IPS-15b (cell line): ENCODE data around the gene IVD.

Experiments used
- H3K27me3 ChIP-seq: one replicate; pipeline ENCODE4 v1.6.1; 2013; ENCODE audit warnings: low read length; ENCODE audit not compliant: control insufficient read depth, insufficient read depth
- H3K36me3 ChIP-seq: one replicate; pipeline ENCODE4 v1.6.1; 2013; ENCODE audit warnings: low read length; ENCODE audit not compliant: control insufficient read depth, insufficient read depth
- H3K4me1 ChIP-seq: one replicate; pipeline ENCODE4 v1.6.1; 2013; ENCODE audit warnings: mild to moderate bottlenecking, low read length; ENCODE audit not compliant: control insufficient read depth, insufficient read depth
- H3K4me3 ChIP-seq: one replicate; pipeline ENCODE4 v1.5.1; 2013; ENCODE audit warnings: low read depth, low read length
- H3K9ac ChIP-seq: one replicate; pipeline ENCODE4 v1.6.1; 2013; ENCODE audit warnings: low read depth, mild to moderate bottlenecking, low read length
- H3K9me3 ChIP-seq: one replicate; pipeline ENCODE4 v1.6.1; 2013; ENCODE audit warnings: mild to moderate bottlenecking, low read length; ENCODE audit not compliant: control insufficient read depth, insufficient read depth

IVD gene

GRCh38 chr15:40399370-40399769 lies 6.2 kb upstream of the IVD start:
- no peaks in the 10 kb centered on the region for H3K27me3 ChIP-seq
- no peaks in the 10 kb centered on the region for H3K4me1 ChIP-seq
- no peaks in the 10 kb centered on the region for H3K9me3 ChIP-seq
- H3K4me3 ChIP-seq, result no peak overlapping the region
- H3K9ac ChIP-seq, result no peak overlapping the region
- H3K36me3 ChIP-seq, result no peaks in the 10 kb centered on the region

- H3K27me3 ChIP-seq, result no peaks in the 10 kb centered on the region
- H3K9ac ChIP-seq, result no peak overlapping the region
- H3K4me3 ChIP-seq, result no peak overlapping the region
- H3K4me1 ChIP-seq, result no peaks in the 10 kb centered on the region
- peaks cover 40% of the 10 kb centered on the region for H3K36me3 ChIP-seq
- H3K9me3 ChIP-seq, result no peaks in the 10 kb centered on the region
Measured at GRCh38 chr15:40407330-40407990, 1.9 kb downstream of the IVD start.

GRCh38 chr15:40409366-40409765 lies 3.8 kb downstream of the IVD start:
- no peak overlapping the region for H3K9ac ChIP-seq
- H3K4me3 ChIP-seq, result no peak overlapping the region
- H3K27me3 ChIP-seq, result no peaks in the 10 kb centered on the region
- H3K36me3 ChIP-seq, result peaks cover 48% of the 10 kb centered on the region
- no peaks in the 10 kb centered on the region for H3K9me3 ChIP-seq
- no peaks in the 10 kb centered on the region for H3K4me1 ChIP-seq

GRCh38 chr15:40410476-40410875 lies 4.9 kb downstream of the IVD start:
- Histone ChIP-seq H3K9ac (no peak overlapping the region), H3K4me3 (no peak overlapping the region), H3K27me3 (no peaks in the 10 kb centered on the region), H3K9me3 (no peaks in the 10 kb centered on the region), H3K36me3 (peaks cover 56% of the 10 kb centered on the region), H3K4me1 (no peaks in the 10 kb centered on the region)

GRCh38 chr15:40412095-40412759 lies 6.6 kb downstream of the IVD start:
- H3K4me1 ChIP-seq, result no peaks in the 10 kb centered on the region
- peaks cover 68% of the 10 kb centered on the region for H3K36me3 ChIP-seq
- H3K27me3 ChIP-seq, result no peaks in the 10 kb centered on the region
- H3K9ac ChIP-seq, result no peak overlapping the region
- H3K4me3 ChIP-seq, result no peak overlapping the region
- H3K9me3 ChIP-seq, result no peaks in the 10 kb centered on the region

GRCh38 chr15:40413036-40413435 lies 7.4 kb downstream of the IVD start:
- no peaks in the 10 kb centered on the region for H3K9me3 ChIP-seq
- H3K4me1 ChIP-seq, result no peaks in the 10 kb centered on the region
- H3K9ac ChIP-seq, result no peak overlapping the region
- H3K27me3 ChIP-seq, result no peaks in the 10 kb centered on the region
- peaks cover 62% of the 10 kb centered on the region for H3K36me3 ChIP-seq
- no peak overlapping the region for H3K4me3 ChIP-seq

GRCh38 chr15:40414816-40415215 lies 9.2 kb downstream of the IVD start:
- H3K4me3 ChIP-seq, result no peak overlapping the region
- H3K36me3 ChIP-seq, result peaks cover 58% of the 10 kb centered on the region
- no peak overlapping the region for H3K9ac ChIP-seq
- H3K9me3 ChIP-seq, result no peaks in the 10 kb centered on the region
- no peaks in the 10 kb centered on the region for H3K27me3 ChIP-seq
- H3K4me1 ChIP-seq, result no peaks in the 10 kb centered on the region

- Histone ChIP-seq H3K9ac (no peak overlapping the region), H3K27me3 (no peaks in the 10 kb centered on the region), H3K36me3 (peaks cover 55% of the 10 kb centered on the region), H3K4me3 (no peak overlapping the region), H3K9me3 (no peaks in the 10 kb centered on the region), H3K4me1 (no peaks in the 10 kb centered on the region)
Measured at GRCh38 chr15:40415226-40415625, 9.6 kb downstream of the IVD start.

- H3K9ac ChIP-seq, result no peak overlapping the region
- no peak overlapping the region for H3K4me3 ChIP-seq
- H3K27me3 ChIP-seq, result no peaks in the 10 kb centered on the region
- no peaks in the 10 kb centered on the region for H3K9me3 ChIP-seq
- no peaks in the 10 kb centered on the region for H3K4me1 ChIP-seq
- H3K36me3 ChIP-seq, result peaks cover 47% of the 10 kb centered on the region
Measured at GRCh38 chr15:40416056-40416455, 10.5 kb downstream of the IVD start.

- Histone ChIP-seq H3K9ac (no peak overlapping the region), H3K9me3 (no peaks in the 10 kb centered on the region), H3K4me3 (no peak overlapping the region), H3K36me3 (peaks cover 29% of the 10 kb centered on the region), H3K27me3 (no peaks in the 10 kb centered on the region), H3K4me1 (peaks cover 7% of the 10 kb centered on the region)
Measured at GRCh38 chr15:40418126-40418525, 12.5 kb downstream of the IVD start.

- no peaks in the 10 kb centered on the region for H3K27me3 ChIP-seq
- peaks cover 22% of the 10 kb centered on the region for H3K36me3 ChIP-seq
- H3K9ac ChIP-seq, result no peak overlapping the region
- H3K4me3 ChIP-seq, result no peak overlapping the region
- H3K4me1 ChIP-seq, result peaks cover 7% of the 10 kb centered on the region
- H3K9me3 ChIP-seq, result no peaks in the 10 kb centered on the region
Measured at GRCh38 chr15:40420071-40420713, 14.6 kb downstream of the IVD start.

GRCh38 chr15:40420793-40421192 lies 15.2 kb downstream of the IVD start:
- no peaks in the 10 kb centered on the region for H3K27me3 ChIP-seq
- no peaks in the 10 kb centered on the region for H3K9me3 ChIP-seq
- no peak overlapping the region for H3K9ac ChIP-seq
- peaks cover 7% of the 10 kb centered on the region for H3K4me1 ChIP-seq
- H3K36me3 ChIP-seq, result peaks cover 16% of the 10 kb centered on the region
- H3K4me3 ChIP-seq, result no peak overlapping the region
